Measurements from ENCODE around the gene RAB44. TPM values are rescaled to one million over a fixed set of nuclear protein-coding genes. Genes with fewer than 3 reads are reported as not detected.
A peak's percentile ranks its signal among the peaks of the same experiment; 100 is the strongest.

Gene RAB44
- total RNA-seq, 1 experiment from 2014 or later = not detected

GRCh38 chr6:36712816-36713215 lies 15.2 kb downstream of the RAB44 start:
- Histone ChIP-seq H3K79me2 (ENCODE audit: low read depth) (no peaks in the 10 kb centered on the region), H3K4me2 (no peak overlapping the region), H3K36me3 (ENCODE audit: low read depth) (no peaks in the 10 kb centered on the region), H2AFZ (no peak overlapping the region), H3K27ac (no peak overlapping the region), H3K4me1 (replicated peaks; ENCODE audit: insufficient read depth) (peaks cover 7% of the 10 kb centered on the region), H3K4me3 (no peak overlapping the region), H3K9me3 (ENCODE audit: insufficient read depth, low read depth) (no peaks in the 10 kb centered on the region), H3K27me3 (ENCODE audit: insufficient read depth, low read depth) (no peaks in the 10 kb centered on the region), H4K20me1 (ENCODE audit: insufficient read depth) (no peaks in the 10 kb centered on the region), H3K9me2 (ENCODE audit: insufficient read depth) (no peaks in the 10 kb centered on the region), H3F3A (ENCODE audit: insufficient read depth, low read depth) (peaks cover 15% of the 10 kb centered on the region; the same call in 1 of the 2 replicates)
- POLR2A ChIA-PET (ENCODE audit: unreplicated experiment) = no interaction called here
- CTCF ChIA-PET = no interaction called here
- DNase-seq = peak in 1 of 2 experiments; percentile 15
- no TSS peak for BruUV-seq (replicated peaks)
- intact Hi-C loops (cut with micrococcal nuclease; ENCODE audit: unreplicated experiment) = no loop called here
- TF ChIP-seq EZH2 (IDR thresholded peaks at IDR 0.05; ENCODE audit: low read depth) (no peak), CTCF (conservative IDR thresholded peaks at IDR 0.05) (no peak)

- Histone ChIP-seq H3K4me3 (no peak overlapping the region), H3F3A (ENCODE audit: insufficient read depth, low read depth) (peaks cover 15% of the 10 kb centered on the region; the same call in 1 of the 2 replicates), H3K27me3 (ENCODE audit: insufficient read depth, low read depth) (no peaks in the 10 kb centered on the region), H3K4me2 (no peak overlapping the region), H3K9me3 (ENCODE audit: insufficient read depth, low read depth) (no peaks in the 10 kb centered on the region), H3K79me2 (ENCODE audit: low read depth) (no peaks in the 10 kb centered on the region), H3K27ac (no peak overlapping the region), H3K36me3 (ENCODE audit: low read depth) (no peaks in the 10 kb centered on the region), H3K9me2 (ENCODE audit: insufficient read depth) (no peaks in the 10 kb centered on the region), H2AFZ (no peak overlapping the region), H3K4me1 (replicated peaks; ENCODE audit: insufficient read depth) (peaks cover 7% of the 10 kb centered on the region), H4K20me1 (ENCODE audit: insufficient read depth) (no peaks in the 10 kb centered on the region)
- TF ChIP-seq CTCF (conservative IDR thresholded peaks at IDR 0.05) (no peak), EZH2 (IDR thresholded peaks at IDR 0.05; ENCODE audit: low read depth) (no peak)
- no TSS peak for BruUV-seq (replicated peaks)
- POLR2A ChIA-PET (ENCODE audit: unreplicated experiment) = no interaction called here
- DNase-seq = peak in 1 of 2 experiments; percentile 4
- CTCF ChIA-PET = no interaction called here
- intact Hi-C loops (cut with micrococcal nuclease; ENCODE audit: unreplicated experiment) = no loop called here
These were observed 16.2 kb downstream of the RAB44 start for GRCh38 chr6:36713846-36714245.

- DNase-seq = peak in 1 of 2 experiments; percentile 8
- ChIA-PET POLR2A (ENCODE audit: unreplicated experiment) (no interaction called here), CTCF (no interaction called here)
- H3K9me2 ChIP-seq (ENCODE audit: insufficient read depth) = no peaks in the 10 kb centered on the region
- no peak overlapping the region for H3K27ac ChIP-seq
- no peaks in the 10 kb centered on the region for H3K36me3 ChIP-seq (ENCODE audit: low read depth)
- peaks cover 15% of the 10 kb centered on the region; the same call in 1 of the 2 replicates for H3F3A ChIP-seq (ENCODE audit: insufficient read depth, low read depth)
- no peaks in the 10 kb centered on the region for H3K79me2 ChIP-seq (ENCODE audit: low read depth)
- H3K27me3 ChIP-seq (ENCODE audit: insufficient read depth, low read depth) = no peaks in the 10 kb centered on the region
- TF ChIP-seq EZH2 (IDR thresholded peaks at IDR 0.05; ENCODE audit: low read depth) (no peak), CTCF (conservative IDR thresholded peaks at IDR 0.05) (no peak)
- intact Hi-C loops (cut with micrococcal nuclease; ENCODE audit: unreplicated experiment) = no loop called here
- H3K4me2 ChIP-seq = no peak overlapping the region
- H2AFZ ChIP-seq = no peak overlapping the region
- no peaks in the 10 kb centered on the region for H4K20me1 ChIP-seq (ENCODE audit: insufficient read depth)
- H3K4me1 ChIP-seq (replicated peaks; ENCODE audit: insufficient read depth) = peaks cover 7% of the 10 kb centered on the region
- BruUV-seq (replicated peaks) = no TSS peak
- no peaks in the 10 kb centered on the region for H3K9me3 ChIP-seq (ENCODE audit: insufficient read depth, low read depth)
- H3K4me3 ChIP-seq = no peak overlapping the region
These were observed 16.9 kb downstream of the RAB44 start for GRCh38 chr6:36714511-36714910.

All from PC-9 (cell line).